ENCODE data around the gene DHX35.

DHX35 gene

DNA sequence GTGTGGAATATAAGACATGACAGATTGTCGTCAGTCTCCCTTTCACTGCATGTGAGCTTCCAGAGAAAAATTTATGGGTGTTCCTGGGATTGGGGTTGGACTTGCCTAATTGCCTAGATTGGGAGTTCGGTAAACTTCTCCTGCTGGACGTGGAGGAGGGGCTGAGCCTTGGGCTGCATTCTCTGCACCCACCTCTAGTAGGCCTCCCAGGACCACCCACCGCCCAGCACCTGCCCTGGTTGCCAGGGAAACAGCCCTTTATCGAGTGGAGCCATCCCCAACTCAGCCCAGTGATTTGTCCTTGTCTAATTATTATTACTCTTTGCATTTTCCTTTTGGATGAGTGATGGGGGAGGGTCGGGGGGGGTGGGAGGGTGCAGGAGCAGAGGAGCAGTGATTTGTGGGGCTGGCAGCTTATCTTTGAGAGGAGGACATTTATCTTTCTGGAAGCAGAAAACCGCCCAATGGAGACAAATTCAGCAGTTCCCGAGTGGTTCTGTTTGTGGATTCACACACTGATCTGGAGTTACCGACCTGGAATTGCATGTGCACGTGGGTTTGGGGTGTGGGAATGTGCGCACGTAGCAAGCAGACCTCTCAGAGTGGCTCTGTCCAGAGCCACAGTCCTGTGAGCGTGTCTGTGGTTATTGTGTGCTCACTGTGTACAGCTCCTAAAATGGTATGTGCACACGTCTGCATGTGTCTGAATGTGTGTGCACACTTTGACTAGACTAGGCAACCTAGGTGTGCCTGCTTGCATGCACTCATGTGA is 104.5 kb downstream of the DHX35 start:
- no peak for DNase-seq (ENCODE audit: low read depth)

GRCh38 chr20:39067526-39068216 is 105.5 kb downstream of the DHX35 start:
- DNase-seq (ENCODE audit: low read depth): no peak

DNA sequence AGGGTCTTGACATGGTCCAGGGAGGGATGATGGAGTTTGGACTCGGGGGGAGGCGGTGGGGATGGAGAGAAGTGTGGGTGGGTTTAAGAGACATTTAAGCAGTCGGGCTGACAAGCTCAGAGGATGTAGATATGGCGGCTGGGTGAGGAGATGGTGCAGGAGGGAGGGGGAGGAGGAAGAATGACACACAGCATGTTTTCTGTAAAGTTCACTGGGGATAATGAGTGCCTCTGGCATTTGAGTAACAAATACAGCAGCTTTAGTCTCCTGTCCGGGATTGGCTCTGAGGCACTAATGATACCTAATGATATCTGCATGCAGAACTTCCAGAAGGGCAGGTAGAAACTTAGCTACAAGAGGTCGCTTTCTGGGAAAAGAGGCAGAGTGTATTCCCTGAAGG is 107.8 kb downstream of the DHX35 start:
- DNase-seq (ENCODE audit: low read depth): no peak

- peak; percentile 28 for DNase-seq (ENCODE audit: low read depth)
Measured at GRCh38 chr20:39070484-39071231, 108.5 kb downstream of the DHX35 start.

DNA sequence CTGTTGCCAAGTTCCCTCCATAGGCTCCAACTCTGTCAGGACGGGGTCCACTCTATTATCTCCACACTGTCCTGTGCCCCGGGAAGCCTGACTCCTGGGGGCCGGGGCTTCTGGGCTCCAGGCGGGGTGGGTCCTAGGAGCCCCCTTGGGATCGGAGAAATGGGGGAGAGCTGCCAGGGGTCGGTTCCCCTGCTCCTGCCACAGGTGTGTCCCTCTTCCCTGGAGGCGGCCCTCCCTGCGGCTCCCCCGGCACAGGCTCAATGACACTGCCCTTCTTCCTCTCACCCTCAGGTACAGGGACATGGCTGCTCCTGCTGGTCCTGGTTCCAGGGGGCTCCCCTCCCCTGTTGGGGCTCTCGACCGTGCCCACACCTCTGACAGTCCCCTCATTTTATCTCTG is 110.0 kb downstream of the DHX35 start:
- no peak for DNase-seq (ENCODE audit: low read depth)

GRCh38 chr20:39072653-39073052 is 110.5 kb downstream of the DHX35 start:
- DNase-seq (ENCODE audit: low read depth): no peak

DNA sequence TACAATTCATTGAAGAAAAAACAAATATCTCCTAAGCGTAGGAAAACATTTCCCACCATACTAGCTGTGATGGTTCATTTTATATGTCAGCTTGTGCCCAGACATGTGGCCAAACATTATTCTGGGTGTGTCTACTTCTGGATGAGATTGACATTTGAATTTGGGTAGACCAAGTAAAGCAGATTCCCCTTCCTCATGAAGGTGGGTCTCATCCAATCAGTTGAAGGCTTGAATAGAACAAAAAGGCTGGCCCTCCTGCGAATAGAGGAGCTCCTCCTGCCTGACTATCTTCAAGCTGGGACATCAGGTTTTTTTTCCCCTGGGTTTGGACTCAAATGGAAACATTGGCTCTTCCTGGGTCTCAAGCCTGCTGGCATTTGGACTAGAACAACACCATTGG is 113.6 kb downstream of the DHX35 start:
- no peak for DNase-seq (ENCODE audit: low read depth)

DNA sequence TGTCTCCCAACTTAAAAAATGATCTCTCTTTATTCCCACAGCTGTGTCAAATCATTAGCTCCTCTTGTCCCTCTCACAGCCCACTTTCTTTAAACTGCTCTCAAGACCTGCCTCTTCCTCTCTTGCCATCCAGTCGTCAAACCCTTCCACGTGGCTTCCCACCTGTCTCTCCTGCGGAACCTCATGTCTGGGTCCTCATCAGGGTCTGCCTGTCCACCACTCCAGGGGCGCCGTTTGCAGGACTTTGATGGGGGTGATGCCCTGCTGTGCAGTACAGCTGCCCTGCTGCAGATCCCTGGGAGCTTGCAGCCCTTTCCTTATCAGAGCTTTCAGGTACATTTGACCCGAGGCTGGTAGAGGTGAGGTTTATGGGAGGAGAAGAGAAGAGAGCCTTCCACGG is 114.8 kb downstream of the DHX35 start:
- no peak for DNase-seq (ENCODE audit: low read depth)

DNA sequence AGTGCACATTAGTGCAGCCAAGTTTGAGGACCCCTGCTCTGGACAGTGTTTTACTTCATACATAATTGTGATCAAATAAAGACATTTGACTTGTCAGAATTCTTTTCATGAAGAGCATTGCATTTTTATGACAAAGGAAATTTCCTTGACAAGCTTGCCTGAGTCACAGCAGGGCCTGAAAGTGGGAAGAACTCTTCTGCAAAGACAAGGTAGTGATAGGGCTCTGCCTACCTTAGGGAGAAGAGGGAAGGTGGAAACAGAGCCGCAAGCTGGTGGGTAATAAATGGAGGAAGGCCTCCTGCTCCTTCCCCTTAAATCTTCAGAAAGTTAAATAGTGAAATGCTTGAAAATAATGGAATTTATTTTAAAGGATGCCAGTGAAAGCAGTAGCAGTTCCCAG is 118.2 kb downstream of the DHX35 start:
- DNase-seq (ENCODE audit: low read depth): no peak

- peak; percentile 49 for DNase-seq (ENCODE audit: low read depth)
Measured at GRCh38 chr20:39081255-39081654, 119.1 kb downstream of the DHX35 start.

- no peak for DNase-seq (ENCODE audit: low read depth)
Measured at GRCh38 chr20:39082622-39083398, 120.7 kb downstream of the DHX35 start.

DNA sequence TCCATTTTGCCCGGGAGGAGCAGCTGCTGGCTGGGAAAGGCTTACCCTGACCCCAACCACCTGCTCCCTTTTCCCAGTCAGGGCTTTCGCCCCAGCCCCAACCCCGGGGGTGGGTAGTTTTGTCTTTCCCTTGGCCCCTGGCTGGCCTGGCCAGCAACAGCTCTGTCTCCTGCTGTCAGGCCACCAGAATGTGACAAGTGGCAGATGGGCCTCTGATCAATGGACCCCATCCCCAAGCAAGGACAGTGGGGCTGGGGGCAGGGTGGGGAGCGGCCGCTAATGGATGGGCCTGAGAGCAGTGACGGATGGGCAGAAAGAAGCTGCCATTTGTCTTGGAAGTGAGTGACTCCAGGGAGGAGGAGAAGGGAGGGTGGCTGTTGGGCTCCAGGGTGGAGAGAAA is 121.6 kb downstream of the DHX35 start:
- DNase-seq (ENCODE audit: low read depth): no peak

DNA sequence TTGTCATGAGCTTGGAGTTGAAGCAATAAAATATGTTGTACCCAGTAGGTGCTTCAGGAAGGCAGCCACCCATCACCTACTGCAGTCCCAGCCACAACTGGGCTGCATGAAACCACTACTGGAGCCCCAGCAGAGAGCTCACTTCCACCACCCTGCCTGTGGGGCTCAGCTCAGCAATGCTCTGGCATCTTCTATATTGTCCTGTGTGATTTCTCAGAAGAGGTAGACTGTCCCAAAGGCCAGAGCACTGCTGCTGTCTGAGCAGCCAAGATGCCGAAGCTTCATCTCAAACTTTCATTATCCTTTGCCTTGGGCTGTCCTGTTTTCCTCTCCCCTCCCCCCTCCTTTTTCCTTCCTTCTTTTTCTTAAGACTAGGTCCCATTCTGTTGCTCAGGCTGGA is 126.9 kb downstream of the DHX35 start:
- DNase-seq (ENCODE audit: low read depth): no peak

Measured in HS-5 (cell line).